Natural killer cell (primary cell): Measurements from ENCODE around the gene PPP2R2C. TPM values are rescaled to one million over a fixed set of nuclear protein-coding genes. Genes with fewer than 3 reads are reported as not detected.

Experiments
- ATAC-seq, 3 donors: fragments of 150-1000 bp in 2 of 3; fragments of 200-7000 bp in 1 of 3; cut with Tn5 transposase; 1 replicate in 1 of 3; 2 replicates in 2 of 3; pipeline ENCODE4 v1.10.0; 2021; ENCODE audit warnings: mild to moderate bottlenecking in 2 of 3, moderate library complexity in 2 of 3
- DNase-seq, 2 donors: peaks; one replicate each; pipeline versions ENCODE4 v3.0.0 to v3.0.0-alpha.2; 2013 to 2021; ENCODE audit warnings: mixed read lengths in 1 of 2
- H3K27ac ChIP-seq: one replicate; pipeline ENCODE4 v1.5.1; 2013; ENCODE audit warnings: mild to moderate bottlenecking, low read length
- H3K27me3 ChIP-seq: one replicate; pipeline ENCODE4 v1.6.1; 2013; ENCODE audit warnings: low read length; ENCODE audit not compliant: control insufficient read depth, insufficient read depth
- H3K36me3 ChIP-seq: one replicate; pipeline ENCODE4 v1.6.1; 2013; ENCODE audit warnings: low read length; ENCODE audit not compliant: control insufficient read depth, insufficient read depth
- H3K4me1 ChIP-seq: one replicate; pipeline ENCODE4 v1.6.1; 2013; ENCODE audit warnings: low read length; ENCODE audit not compliant: control insufficient read depth, insufficient read depth
- H3K4me3 ChIP-seq: one replicate; pipeline ENCODE4 v1.5.1; 2013; ENCODE audit warnings: low read length
- H3K9me3 ChIP-seq: one replicate; pipeline ENCODE4 v1.6.1; 2013; ENCODE audit warnings: low read length; ENCODE audit not compliant: control insufficient read depth, insufficient read depth
- H3K27ac Mint-ChIP-seq, 2 donors: one replicate each; pipeline ENCODE4 v1.8.0; 2022; ENCODE audit warnings: mild to moderate bottlenecking in 2 of 2, mixed read lengths in 2 of 2, moderate library complexity in 1 of 2
- H3K27me3 Mint-ChIP-seq, 2 donors: one replicate each; pipeline ENCODE4 v1.8.0; 2022; ENCODE audit warnings: low read depth in 2 of 2, mixed read lengths in 2 of 2
- H3K36me3 Mint-ChIP-seq: one replicate; pipeline ENCODE4 v1.8.0; 2022; ENCODE audit warnings: mixed read lengths
- H3K4me1 Mint-ChIP-seq, 2 donors: one replicate each; pipeline ENCODE4 v1.8.0; 2022; ENCODE audit warnings: mixed read lengths in 2 of 2
- H3K4me3 Mint-ChIP-seq: one replicate; pipeline ENCODE4 v1.8.0; 2022; ENCODE audit warnings: mild to moderate bottlenecking, moderate library complexity, mixed read lengths
- H3K9me3 Mint-ChIP-seq, 2 donors: one replicate each; pipeline ENCODE4 v1.8.0; 2022; ENCODE audit warnings: mixed read lengths in 2 of 2
- CTCF ChIP-seq: fragments of 200-600 bp; IDR thresholded peaks from one replicate; pipeline ENCODE4 v1.8.0; 2022; ENCODE audit warnings: antibody characterized with exemption
- WGBS: methylation state at CpG from one replicate; pipeline ENCODE4 v1.1.7; 2013; ENCODE audit warnings: missing lambda C conversion rate; ENCODE audit not compliant: insufficient coverage; 5-methylcytosine and 5-hydroxymethylcytosine counted together
- intact Hi-C: fragments of 100-400 bp; cut with micrococcal nuclease; formaldehyde crosslinking; loops from one replicate; pipeline ENCODE4 v1.14.2; 2022
- total RNA-seq, 4 donors: library from RNA; stranded (reverse); fragments of 120-200 nt in 1 of 4; gene quantifications; one replicate each; pipeline versions ENCODE4 v1.2.3 to v1.2.4, GENCODE V29; 2013 to 2022

PPP2R2C gene
- total RNA-seq, 3 donors from 2014 or later (not counting 1 experiment from before 2014, with no cell fraction given), result not detected

- no peaks in the 10 kb centered on the region for H3K36me3 ChIP-seq
- Mint-ChIP-seq H3K36me3 (peaks cover 2% of the 10 kb centered on the region), H3K4me1 (no peaks in the 10 kb centered on the region), H3K4me3 (no peak overlapping the region), H3K27me3 (peaks cover 15 to 48% of the 10 kb centered on the region in 2 donors), H3K27ac (no peak overlapping the region), H3K9me3 (peaks cover 0 to under 1% of the 10 kb centered on the region in 2 donors)
- intact Hi-C loops, result no loop called here
- no peak overlapping the region for H3K4me3 ChIP-seq
- no peaks in the 10 kb centered on the region for H3K4me1 ChIP-seq
- ATAC-seq, result no peak
- WGBS, result 64% methylated on average over 4 of the region's 4 CpGs
- H3K9me3 ChIP-seq, result no peaks in the 10 kb centered on the region
- H3K27ac ChIP-seq, result no peak overlapping the region
- peaks cover 4% of the 10 kb centered on the region for H3K27me3 ChIP-seq
- no peak for TF ChIP-seq CTCF
- DNase-seq, result no peak
These were observed 8.2 kb upstream of the PPP2R2C start for GRCh38 chr4:6480534-6481088.

DNA sequence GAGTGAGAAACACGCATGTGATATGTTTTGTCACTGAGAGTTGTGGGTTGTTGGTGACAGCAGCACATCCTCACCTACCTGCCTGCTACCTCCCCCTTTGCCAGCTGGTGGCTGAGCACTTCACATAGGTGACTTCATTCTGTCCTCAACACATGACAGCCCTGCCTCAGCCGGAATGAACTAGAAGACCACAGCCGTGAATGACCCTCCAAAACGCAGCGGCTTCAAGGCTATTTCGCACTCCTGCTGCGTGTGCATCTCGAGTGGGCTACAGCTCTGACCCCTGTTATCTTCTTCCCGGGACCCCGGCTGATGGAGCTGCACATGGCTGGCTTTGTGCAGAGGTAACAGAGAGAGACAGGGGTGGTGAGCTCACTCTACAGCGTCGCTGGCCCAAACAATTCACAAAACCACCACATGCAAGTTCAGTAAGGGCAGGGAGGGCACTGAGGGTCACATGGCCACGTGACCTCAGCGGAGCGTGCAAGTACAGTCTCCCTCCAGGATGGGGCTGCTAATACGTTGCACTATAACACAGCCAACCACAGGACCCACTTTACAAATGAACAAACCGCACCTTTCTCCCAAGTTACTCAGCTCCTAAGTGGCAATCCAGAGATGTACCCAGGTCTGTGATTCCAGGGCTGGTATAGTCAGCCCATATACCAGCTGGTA, 6.3 kb upstream of the PPP2R2C start:
- H3K27ac Mint-ChIP-seq, result no peak overlapping the region
- TF ChIP-seq CTCF, result no peak
- no peaks in the 10 kb centered on the region for H3K36me3 Mint-ChIP-seq
- H3K27me3 ChIP-seq, result peaks cover 4% of the 10 kb centered on the region
- no peak overlapping the region for H3K27ac ChIP-seq
- no peaks in the 10 kb centered on the region for H3K4me1 Mint-ChIP-seq
- H3K4me3 Mint-ChIP-seq, result no peak overlapping the region
- WGBS, result 73% methylated on average over 17 of the region's 17 CpGs
- no peak for DNase-seq
- H3K9me3 ChIP-seq, result no peaks in the 10 kb centered on the region
- no peaks in the 10 kb centered on the region for H3K4me1 ChIP-seq
- ATAC-seq, result no peak
- intact Hi-C loops, result no loop called here
- peaks cover 29 to 51% of the 10 kb centered on the region in 2 donors for H3K27me3 Mint-ChIP-seq
- H3K4me3 ChIP-seq, result no peak overlapping the region
- H3K36me3 ChIP-seq, result no peaks in the 10 kb centered on the region
- no peaks in the 10 kb centered on the region for H3K9me3 Mint-ChIP-seq

- DNase-seq (no peak), ATAC-seq (no peak)
- Histone ChIP-seq H3K27ac (no peak overlapping the region), H3K27me3 (no peaks in the 10 kb centered on the region), H3K4me3 (no peak overlapping the region), H3K9me3 (no peaks in the 10 kb centered on the region), H3K4me1 (no peaks in the 10 kb centered on the region), H3K36me3 (no peaks in the 10 kb centered on the region)
- intact Hi-C loops, result no loop called here
- Mint-ChIP-seq H3K27ac (no peak overlapping the region), H3K4me3 (no peak overlapping the region), H3K36me3 (no peaks in the 10 kb centered on the region), H3K4me1 (no peaks in the 10 kb centered on the region), H3K9me3 (no peaks in the 10 kb centered on the region), H3K27me3 (peaks cover 35 to 41% of the 10 kb centered on the region in 2 donors)
- TF ChIP-seq CTCF, result no peak
- 90% methylated on average over 4 of the region's 4 CpGs for WGBS
These were observed 4.5 kb upstream of the PPP2R2C start for GRCh38 chr4:6476893-6477292.
